NCI-H748 treated with DMSO at 0.1 percent for 48 hours (cell line): ENCODE measurements around the gene CGB2.
"Not testable (repeated sequence)": the region's sequence is repeated elsewhere in the genome, so short reads cannot be mapped to it uniquely, and the experiment has no call there.

Experiments
- DNase-seq: peaks from one replicate; lab custom pipeline; 2025; lab: John Stamatoyannopoulos, UW

The CGB2 gene

GRCh38 chr19:49031642-49032301 lies at the start of gene CGB2:
Gene CGB2, plus strand, starts transcription at chr19:49031890. Its CDS starts 206 bp downstream, at chr19:49032096.
- not testable (repeated sequence) for DNase-seq

GRCh38 chr19:48982280-48982679 lies 49.4 kb upstream of the CGB2 start:
- no peak for DNase-seq

- DNase-seq = no peak
Measured at GRCh38 chr19:48985711-48986110, 46.0 kb upstream of the CGB2 start.

- DNase-seq = no peak
Measured at GRCh38 chr19:48986211-48986610, 45.5 kb upstream of the CGB2 start.

- no peak for DNase-seq
Measured at GRCh38 chr19:48987323-48987722, 44.4 kb upstream of the CGB2 start.

- DNase-seq = no peak
Measured at GRCh38 chr19:48988286-48988685, 43.4 kb upstream of the CGB2 start.

GRCh38 chr19:48988860-48989259 lies 42.8 kb upstream of the CGB2 start:
- no peak for DNase-seq

GRCh38 chr19:48989701-48990291 lies 41.9 kb upstream of the CGB2 start:
- DNase-seq = no peak

- DNase-seq = no peak
Measured at GRCh38 chr19:48990400-48990799, 41.3 kb upstream of the CGB2 start.

- no peak for DNase-seq
Measured at GRCh38 chr19:48991011-48991609, 40.6 kb upstream of the CGB2 start.

- DNase-seq = no peak
Measured at GRCh38 chr19:48991873-48992580, 39.7 kb upstream of the CGB2 start.

GRCh38 chr19:48992581-48993174 lies 39.0 kb upstream of the CGB2 start:
- DNase-seq = no peak

GRCh38 chr19:48993175-48994034 lies 38.3 kb upstream of the CGB2 start, which contains the start of the genes GYS1 and RUVBL2:
Gene GYS1, minus strand, starts transcription at chr19:48993309. Its CDS starts 197 bp downstream, at chr19:48993112.
Gene RUVBL2, plus strand, starts transcription at chr19:48993887. Its CDS starts 25 bp downstream, at chr19:48993912.
- peak; percentile 99 for DNase-seq

- DNase-seq = no peak
Measured at GRCh38 chr19:48994035-48994386, 37.7 kb upstream of the CGB2 start.

- peak; percentile 25 for DNase-seq
Measured at GRCh38 chr19:48997972-48998371, 33.7 kb upstream of the CGB2 start.

GRCh38 chr19:48999481-49000325 lies 32.0 kb upstream of the CGB2 start:
- DNase-seq = no peak

- DNase-seq = no peak
Measured at GRCh38 chr19:49004133-49004532, 27.6 kb upstream of the CGB2 start.

- DNase-seq = no peak
Measured at GRCh38 chr19:49004964-49005614, 26.6 kb upstream of the CGB2 start.

GRCh38 chr19:49006905-49007304 lies 24.8 kb upstream of the CGB2 start:
- no peak for DNase-seq

GRCh38 chr19:49009828-49010227 lies 21.9 kb upstream of the CGB2 start:
- DNase-seq = no peak
